Activated naive CD4-positive, alpha-beta T cell treated with anti-CD3 and anti-CD28 coated beads for 36 hours (primary cell): ENCODE data around the gene SEC24C. TPM values are rescaled to one million over a fixed set of nuclear protein-coding genes. Genes with fewer than 3 reads are reported as not detected.
"Not testable (repeated sequence)": the region's sequence is repeated elsewhere in the genome, so short reads cannot be mapped to it uniquely, and the experiment has no call there.

ENCODE experiments used
- CTCF ChIA-PET: fragments of 350-600 bp; sonication (Branson Sonifier 250); formaldehyde crosslinking; loops from one replicate; lab custom pipeline; 2021; ENCODE audit warnings: antibody characterized with exemption; lab: Charles Lee
- DNase-seq: peaks from one replicate; pipeline ENCODE4 v3.0.0-alpha.2; 2020
- H3K27ac Mint-ChIP-seq: one replicate; pipeline ENCODE4 v1.8.0; 2021; ENCODE audit warnings: mild to moderate bottlenecking, mixed read lengths
- H3K27me3 Mint-ChIP-seq: one replicate; pipeline ENCODE4 v1.8.0; 2021; ENCODE audit warnings: low read depth, mixed read lengths
- H3K36me3 Mint-ChIP-seq: one replicate; pipeline ENCODE4 v1.8.0; 2021; ENCODE audit warnings: low read depth, mixed read lengths
- H3K4me1 Mint-ChIP-seq: one replicate; pipeline ENCODE4 v1.8.0; 2021; ENCODE audit warnings: low read depth, mixed read lengths
- H3K4me3 Mint-ChIP-seq: one replicate; pipeline ENCODE4 v1.8.0; 2021; ENCODE audit warnings: mild to moderate bottlenecking, moderate library complexity, mixed read lengths
- H3K9me3 Mint-ChIP-seq: one replicate; pipeline ENCODE4 v1.8.0; 2021; ENCODE audit warnings: mixed read lengths
- intact Hi-C: fragments of 100-400 bp; cut with micrococcal nuclease; formaldehyde crosslinking; loops from one replicate; pipeline ENCODE4 v1.15.1; 2023
- total RNA-seq, 2 experiments: library from RNA; stranded (reverse); gene quantifications; one replicate each; pipeline ENCODE4 v1.2.3, GENCODE V29; 2021

SEC24C gene
- total RNA-seq, 2 experiments from 2014 or later: 67.0 to 68.1 TPM

GRCh38 chr10:73734028-73734720 lies 10.0 kb upstream of the SEC24C start:
- no peaks in the 10 kb centered on the region for H3K9me3 Mint-ChIP-seq
- no peak overlapping the region for H3K27ac Mint-ChIP-seq
- peaks cover 5% of the 10 kb centered on the region for H3K36me3 Mint-ChIP-seq
- no peak overlapping the region for H3K4me3 Mint-ChIP-seq
- H3K27me3 Mint-ChIP-seq: no peaks in the 10 kb centered on the region
- DNase-seq: no peak
- CTCF ChIA-PET: interaction anchor here (0.6 to 1.6 kb wide), 3 partner anchors 9 to 690 kb away, joined by 3 to 4 read pairs (median 4); no protein-coding TSS in a partner anchor
- intact Hi-C loops: no loop called here
- peaks cover 11% of the 10 kb centered on the region for H3K4me1 Mint-ChIP-seq

- Mint-ChIP-seq H3K27me3 (no peaks in the 10 kb centered on the region), H3K4me1 (peaks cover 7% of the 10 kb centered on the region), H3K9me3 (no peaks in the 10 kb centered on the region), H3K4me3 (no peak overlapping the region), H3K27ac (no peak overlapping the region), H3K36me3 (peaks cover 4% of the 10 kb centered on the region)
- CTCF ChIA-PET: interaction anchor here (0.6 kb wide), 1 partner anchor 476 kb away, joined by 3 read pairs; no protein-coding TSS in a partner anchor
- intact Hi-C loops: no loop called here
- DNase-seq: no peak
These were observed 9.3 kb upstream of the SEC24C start for GRCh38 chr10:73734796-73735305.

- peaks cover 27% of the 10 kb centered on the region for H3K4me1 Mint-ChIP-seq
- H3K27ac Mint-ChIP-seq, DNase-seq: not testable (repeated sequence)
These were observed 3.5 kb upstream of the SEC24C start for GRCh38 chr10:73740501-73741254.

GRCh38 chr10:73742454-73742734 lies 1.8 kb upstream of the SEC24C start:
- H3K4me1 Mint-ChIP-seq: peaks cover 37% of the 10 kb centered on the region
- H3K36me3 Mint-ChIP-seq: peaks cover 12% of the 10 kb centered on the region
- no peaks in the 10 kb centered on the region for H3K27me3 Mint-ChIP-seq
- CTCF ChIA-PET: interaction anchor here (0.7 to 1.4 kb wide), 2 partner anchors 9 to 10 kb away, joined by 3 to 4 read pairs; no protein-coding TSS in a partner anchor
- intact Hi-C loops: loop anchor here (5.0 kb wide), 2 partner anchors 245 to 330 kb away; partner anchors contain the start of genes ANXA7 and PPP3CB
- DNase-seq: no peak
- H3K9me3 Mint-ChIP-seq: no peaks in the 10 kb centered on the region
- peak overlapping the region; percentile 100 for H3K27ac Mint-ChIP-seq
- H3K4me3 Mint-ChIP-seq: peak overlapping the region; percentile 98

More at GRCh38 chr10:73740501-73741254, 3.5 kb upstream of the SEC24C start:
- H3K9me3 Mint-ChIP-seq, CTCF ChIA-PET, H3K36me3 Mint-ChIP-seq, H3K27me3 Mint-ChIP-seq, H3K4me3 Mint-ChIP-seq: not testable (repeated sequence)
- intact Hi-C loops: loop anchor here (5.0 kb wide), 2 partner anchors 243 to 328 kb away; partner anchors contain the start of genes ANXA7 and PPP3CB

GRCh38 chr10:73743327-73743904 lies 756 bp upstream of the SEC24C start:
- peaks cover 14% of the 10 kb centered on the region for H3K36me3 Mint-ChIP-seq
- no peaks in the 10 kb centered on the region for H3K9me3 Mint-ChIP-seq
- H3K27me3 Mint-ChIP-seq: no peaks in the 10 kb centered on the region
- peak overlapping the region; percentile 100 for H3K27ac Mint-ChIP-seq
- intact Hi-C loops: loop anchor here (5.0 kb wide), 2 partner anchors 246 to 331 kb away; partner anchors contain the start of genes ANXA7 and PPP3CB
- no peak for DNase-seq
- peak overlapping the region; percentile 98 for H3K4me3 Mint-ChIP-seq
- CTCF ChIA-PET: interaction anchor here (1.4 to 1.6 kb wide), 3 partner anchors 10 to 136 kb away, joined by 4 to 5 read pairs (median 5); no protein-coding TSS in a partner anchor
- peaks cover 40% of the 10 kb centered on the region for H3K4me1 Mint-ChIP-seq

GRCh38 chr10:73744664-73744975 lies 448 bp downstream of the SEC24C start:
- Mint-ChIP-seq H3K36me3 (peaks cover 20% of the 10 kb centered on the region), H3K9me3 (no peaks in the 10 kb centered on the region), H3K27me3 (no peaks in the 10 kb centered on the region), H3K4me1 (peaks cover 47% of the 10 kb centered on the region), H3K4me3 (peak overlapping the region; percentile 98), H3K27ac (peak overlapping the region; percentile 100)
- intact Hi-C loops: loop anchor here (1.0 to 5.0 kb wide), 9 partner anchors 14 to 497 kb away; partner anchors contain the start of genes ANXA7, DNAJC9, MRPS16 and NDST2
- CTCF ChIA-PET: interaction anchor here (1.1 to 1.6 kb wide), 4 partner anchors 24 to 135 kb away, joined by 3 to 5 read pairs (median 4); a partner anchor contains a TSS
- peak; percentile 67 for DNase-seq

GRCh38 chr10:73746721-73747120 lies 2.5 kb downstream of the SEC24C start:
- Mint-ChIP-seq H3K4me3 (no peak overlapping the region), H3K27me3 (no peaks in the 10 kb centered on the region), H3K9me3 (no peaks in the 10 kb centered on the region), H3K36me3 (peaks cover 22% of the 10 kb centered on the region), H3K4me1 (peaks cover 57% of the 10 kb centered on the region), H3K27ac (no peak overlapping the region)
- DNase-seq: no peak
- CTCF ChIA-PET: interaction anchor here (0.7 to 0.8 kb wide), 2 partner anchors 22 to 193 kb away, joined by 3 to 7 read pairs; no protein-coding TSS in a partner anchor
- intact Hi-C loops: no loop called here

GRCh38 chr10:73750819-73751218 lies 6.6 kb downstream of the SEC24C start:
- Mint-ChIP-seq H3K36me3 (peaks cover 31% of the 10 kb centered on the region), H3K9me3 (no peaks in the 10 kb centered on the region), H3K4me1 (peaks cover 39% of the 10 kb centered on the region), H3K27ac (no peak overlapping the region), H3K4me3 (no peak overlapping the region), H3K27me3 (no peaks in the 10 kb centered on the region)
- CTCF ChIA-PET: no interaction called here
- no peak for DNase-seq
- intact Hi-C loops: no loop called here

- intact Hi-C loops: no loop called here
- no peak for DNase-seq
- H3K4me3 Mint-ChIP-seq: no peak overlapping the region
- CTCF ChIA-PET: interaction anchor here (0.7 kb wide), 1 partner anchor 174 kb away, joined by 3 read pairs; no protein-coding TSS in a partner anchor
- H3K27ac Mint-ChIP-seq: peak overlapping the region; percentile 1
- no peaks in the 10 kb centered on the region for H3K27me3 Mint-ChIP-seq
- H3K36me3 Mint-ChIP-seq: peaks cover 31% of the 10 kb centered on the region
- H3K9me3 Mint-ChIP-seq: no peaks in the 10 kb centered on the region
- peaks cover 43% of the 10 kb centered on the region for H3K4me1 Mint-ChIP-seq
These were observed 12.0 kb downstream of the SEC24C start for GRCh38 chr10:73756183-73756582.

- intact Hi-C loops: loop anchor here (1.0 kb wide), 2 partner anchors 13 to 15 kb away; partner anchors contain the start of gene SEC24C
- Mint-ChIP-seq H3K36me3 (peaks cover 34% of the 10 kb centered on the region), H3K9me3 (no peaks in the 10 kb centered on the region), H3K4me3 (no peak overlapping the region), H3K27me3 (no peaks in the 10 kb centered on the region), H3K27ac (peak overlapping the region; percentile 82), H3K4me1 (peaks cover 59% of the 10 kb centered on the region)
- CTCF ChIA-PET: interaction anchor here (1.7 to 2.3 kb wide), 4 partner anchors 10 to 28 kb away, joined by 3 to 10 read pairs (median 6); partner anchors contain the start of gene CHCHD1
- no peak for DNase-seq
These were observed 14.7 kb downstream of the SEC24C start for GRCh38 chr10:73758704-73759511.

- peaks cover 37% of the 10 kb centered on the region for H3K36me3 Mint-ChIP-seq
These were observed 15.4 kb downstream of the SEC24C start for GRCh38 chr10:73759512-73760115.

More at GRCh38 chr10:73759512-73760115, 15.4 kb downstream of the SEC24C start:
- CTCF ChIA-PET: interaction anchor here (1.2 to 2.3 kb wide), 5 partner anchors 9 to 29 kb away, joined by 3 to 10 read pairs (median 5); partner anchors contain the start of gene CHCHD1
- no peaks in the 10 kb centered on the region for H3K27me3 Mint-ChIP-seq
- intact Hi-C loops: loop anchor here (1.0 kb wide), 2 partner anchors 13 to 15 kb away; partner anchors contain the start of gene SEC24C
- peak overlapping the region; percentile 82 for H3K27ac Mint-ChIP-seq
- H3K9me3 Mint-ChIP-seq: no peaks in the 10 kb centered on the region
- no peak overlapping the region for H3K4me3 Mint-ChIP-seq
- DNase-seq: peak; percentile 73
- peaks cover 57% of the 10 kb centered on the region for H3K4me1 Mint-ChIP-seq
